Effector CD8-positive, alpha-beta T cell (primary cell): ENCODE results near the gene SLC17A6.

Experiments
- DNase-seq: peaks from one replicate; lab custom pipeline; 2025; lab: John Stamatoyannopoulos, UW
- total RNA-seq, 4 experiments: gene quantifications; one replicate each; lab custom pipeline; 2026; lab: John Stamatoyannopoulos, UW

SLC17A6 gene
- 0 reads per million in 4 experiments for total RNA-seq

GRCh38 chr11:22337596-22338485 is at the start of gene SLC17A6:
TSS of gene SLC17A6 (plus strand) at chr11:22338381. CDS start at chr11:22338534, 153 bp downstream.
- no peak for DNase-seq

- DNase-seq = no peak
Observed at GRCh38 chr11:22302368-22302767, 35.8 kb upstream of the SLC17A6 start.

DNA sequence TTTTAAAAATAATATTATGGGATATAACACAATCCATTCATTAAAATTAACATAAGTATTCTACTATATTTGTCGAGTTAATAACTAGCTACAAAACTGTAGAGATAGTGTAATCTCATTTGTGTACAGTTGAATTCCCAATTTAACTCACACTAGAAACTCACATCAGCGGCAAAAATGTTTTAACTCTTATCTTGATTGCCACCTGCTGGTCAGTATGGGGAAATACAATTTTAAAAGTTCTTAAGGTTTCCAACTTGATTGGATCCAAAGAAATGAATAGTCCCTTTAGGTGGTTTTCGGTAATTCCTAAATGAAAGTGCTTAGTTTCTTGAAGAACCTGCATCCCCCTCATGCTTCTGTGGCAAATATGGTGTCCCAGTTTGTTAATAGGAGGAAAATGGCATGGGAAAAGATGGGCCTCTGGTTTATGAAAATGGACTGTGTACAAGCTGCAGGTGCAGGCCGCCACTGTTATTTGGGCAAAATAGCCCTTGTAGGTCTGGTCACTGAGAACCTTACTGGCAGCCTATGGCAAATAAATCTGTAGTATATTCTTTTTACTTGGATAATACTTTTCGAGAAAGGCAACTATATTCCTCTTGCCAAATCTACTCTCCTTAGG is 33.7 kb upstream of the SLC17A6 start:
- no peak for DNase-seq

DNA sequence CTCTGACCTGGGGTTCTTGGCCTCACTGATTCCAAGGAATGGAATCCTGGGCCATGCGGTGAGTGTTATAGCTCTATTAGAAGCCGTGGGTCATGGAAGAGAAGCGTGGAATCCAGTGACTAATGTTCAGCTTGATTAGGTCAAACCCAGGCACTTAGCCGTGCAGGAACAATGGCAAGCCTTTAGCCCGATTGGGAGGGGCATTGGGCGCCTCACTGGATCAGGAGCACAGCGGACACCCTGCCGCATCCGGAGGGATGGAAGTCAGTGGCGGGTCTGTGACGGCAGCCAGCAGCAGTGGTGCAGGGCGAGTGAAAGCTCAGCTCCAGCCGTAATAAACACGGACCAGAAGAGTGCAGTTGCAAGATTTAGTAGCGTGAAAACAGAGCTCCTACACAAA is 20.5 kb upstream of the SLC17A6 start:
- DNase-seq = no peak

DNA sequence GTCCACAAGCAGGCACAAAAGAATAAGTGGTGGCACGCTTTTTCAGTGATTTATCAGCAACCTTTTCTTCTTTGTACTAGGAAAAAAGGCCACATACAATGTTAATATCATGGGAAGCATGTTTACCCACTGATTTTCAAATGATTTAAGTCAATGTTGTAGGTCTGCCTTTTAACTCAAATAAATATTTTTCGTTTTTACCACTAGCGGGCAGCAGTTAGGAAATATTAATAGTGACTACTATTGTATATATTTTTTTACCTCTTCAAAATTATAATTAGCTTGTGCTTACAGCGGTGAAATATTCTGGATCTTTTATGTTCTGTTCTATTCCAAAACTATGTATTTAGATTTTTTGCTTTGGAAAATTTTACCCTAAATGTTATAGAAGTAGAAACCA is 6.4 kb upstream of the SLC17A6 start:
- no peak for DNase-seq

- DNase-seq = no peak
Observed at GRCh38 chr11:22336587-22336986, 1.6 kb upstream of the SLC17A6 start.

GRCh38 chr11:22339611-22340010 is 1.4 kb downstream of the SLC17A6 start:
- no peak for DNase-seq

DNA sequence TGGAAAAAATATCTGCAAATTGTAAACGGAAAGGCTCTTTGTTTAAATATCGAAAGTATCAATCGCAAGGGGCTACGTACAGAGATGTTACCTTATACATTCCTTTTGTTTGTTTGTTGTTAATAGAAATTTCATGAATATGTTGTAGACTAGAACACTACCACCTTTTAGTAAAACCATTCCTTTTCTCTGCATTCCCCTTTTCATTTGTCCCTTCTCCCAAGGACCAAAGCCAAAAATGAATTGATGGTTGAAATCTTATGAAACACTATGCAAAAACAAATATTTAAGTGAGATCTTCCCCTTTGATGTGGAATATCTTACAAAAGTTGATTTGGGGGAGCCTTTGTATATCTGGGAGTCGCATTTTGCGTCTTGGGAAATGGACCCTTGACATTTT is 2.1 kb downstream of the SLC17A6 start:
- no peak for DNase-seq

GRCh38 chr11:22340701-22341587 is 2.8 kb downstream of the SLC17A6 start:
- DNase-seq = no peak

DNA sequence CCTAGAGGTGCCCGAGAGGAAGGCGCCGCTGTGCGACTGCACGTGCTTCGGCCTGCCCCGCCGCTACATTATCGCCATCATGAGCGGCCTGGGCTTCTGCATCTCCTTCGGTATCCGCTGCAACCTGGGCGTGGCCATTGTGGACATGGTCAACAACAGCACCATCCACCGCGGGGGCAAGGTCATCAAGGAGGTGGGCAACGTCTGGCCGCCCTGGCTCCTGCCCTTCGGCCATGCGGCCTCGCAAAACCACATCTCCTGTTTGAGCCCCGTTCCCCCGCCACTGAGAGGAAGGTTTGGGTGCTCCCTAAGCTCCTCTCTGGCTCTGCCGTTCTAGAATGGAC is 3.4 kb downstream of the SLC17A6 start:
- no peak for DNase-seq

- DNase-seq = no peak
Observed at GRCh38 chr11:22342211-22343031, 4.2 kb downstream of the SLC17A6 start.

DNA sequence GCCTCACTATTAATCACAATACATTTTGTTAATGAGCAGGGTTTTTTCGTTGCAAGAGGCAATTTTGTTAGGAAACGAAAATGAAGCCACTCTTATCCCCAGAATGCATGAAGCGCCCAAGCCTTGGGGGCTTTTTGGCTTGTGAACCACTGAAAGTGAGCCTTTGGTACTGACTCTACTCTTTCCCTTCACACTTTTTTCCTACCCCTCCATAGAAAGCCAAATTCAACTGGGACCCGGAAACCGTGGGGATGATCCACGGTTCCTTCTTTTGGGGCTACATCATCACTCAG is 4.8 kb downstream of the SLC17A6 start:
- DNase-seq = no peak

DNA sequence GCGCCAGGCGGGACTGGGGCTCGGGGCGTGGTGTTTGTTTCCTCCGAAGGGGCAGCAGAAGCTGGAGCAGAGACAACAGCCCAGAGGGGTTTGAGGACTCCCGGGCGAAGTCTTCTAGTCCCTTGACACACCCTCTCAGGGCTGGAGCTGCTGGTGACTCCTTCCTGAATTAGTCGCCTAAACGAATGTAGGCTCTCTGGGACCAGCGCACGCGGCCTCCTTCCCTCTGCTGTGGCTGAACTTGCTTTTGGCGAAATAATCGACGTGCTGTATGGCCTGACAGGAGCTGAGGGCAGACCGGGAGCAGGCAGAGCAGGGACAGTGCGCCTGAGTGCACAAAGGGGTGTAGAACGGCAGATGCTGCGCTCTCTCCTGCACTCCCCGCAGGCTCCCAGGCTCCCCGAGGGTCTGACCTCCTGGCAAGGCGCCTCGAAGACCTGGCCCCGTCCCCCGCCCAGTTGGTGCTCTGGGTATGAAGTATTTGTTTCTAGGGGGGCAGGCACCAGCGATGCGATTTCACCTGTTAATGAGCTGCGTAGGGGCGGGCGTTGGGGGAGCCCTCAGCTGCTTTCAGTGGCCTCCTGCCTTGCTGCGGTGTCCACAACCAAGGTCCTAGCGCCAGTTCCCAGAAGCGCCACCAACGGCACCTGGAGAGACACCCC is 5.3 kb downstream of the SLC17A6 start:
- DNase-seq = no peak

DNA sequence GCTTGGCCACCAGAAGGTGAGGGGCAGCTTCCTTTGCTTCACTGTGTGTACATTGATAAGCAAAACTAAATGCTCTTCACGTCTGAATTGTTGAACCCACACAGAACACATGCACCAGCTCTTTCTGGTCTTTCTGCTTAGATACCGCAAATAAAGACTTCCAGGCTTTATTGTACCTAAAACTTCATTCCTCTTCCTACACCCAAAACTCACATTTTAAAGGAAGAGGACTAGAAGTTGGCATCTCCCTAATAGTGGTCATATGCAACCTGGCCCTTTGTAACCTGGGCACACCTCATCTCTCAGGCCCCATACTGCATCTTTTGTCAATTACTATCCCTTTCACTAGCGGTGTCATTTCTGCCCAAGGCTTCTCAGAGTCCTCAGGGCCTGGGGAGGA is 5.9 kb downstream of the SLC17A6 start:
- DNase-seq = no peak

- no peak for DNase-seq
Observed at GRCh38 chr11:22346282-22346681, 8.1 kb downstream of the SLC17A6 start.

GRCh38 chr11:22347857-22348487 is 9.8 kb downstream of the SLC17A6 start:
- no peak for DNase-seq

DNA sequence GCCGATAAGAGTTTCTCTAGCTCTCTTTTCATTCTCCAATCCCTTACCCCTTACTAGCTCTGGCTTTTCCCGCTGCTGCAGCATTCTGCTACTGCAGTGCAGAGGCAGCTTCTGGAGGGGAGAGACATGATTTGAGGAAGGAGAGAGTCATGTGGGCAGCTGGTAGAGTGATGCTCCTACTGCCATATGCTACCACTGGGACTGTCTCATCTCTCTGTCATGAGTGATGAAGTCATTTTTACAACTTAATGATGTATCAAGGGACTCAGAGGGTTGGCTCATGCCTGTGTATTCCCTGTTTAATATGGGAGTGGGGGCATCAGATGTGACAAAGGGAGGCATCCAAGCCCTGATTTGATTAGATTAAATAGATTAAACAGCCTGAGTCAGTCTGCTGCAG is 11.3 kb downstream of the SLC17A6 start:
- no peak for DNase-seq

DNA sequence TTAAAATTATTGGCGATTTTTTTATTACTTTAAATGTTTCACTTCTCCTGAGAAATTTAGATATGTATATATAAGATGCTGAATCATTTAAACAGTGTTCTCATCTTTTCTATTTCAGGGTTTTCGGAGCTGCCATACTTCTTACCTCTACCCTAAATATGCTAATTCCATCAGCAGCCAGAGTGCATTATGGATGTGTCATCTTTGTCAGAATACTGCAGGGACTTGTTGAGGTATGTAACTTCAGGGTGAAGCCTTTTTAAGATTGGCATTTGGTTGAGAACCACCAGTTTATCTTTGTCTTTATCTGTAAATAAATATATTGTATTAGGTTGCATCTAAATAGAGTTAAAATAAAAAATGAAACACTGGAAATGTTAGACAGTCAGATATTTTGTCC is 21.1 kb downstream of the SLC17A6 start:
- no peak for DNase-seq

DNA sequence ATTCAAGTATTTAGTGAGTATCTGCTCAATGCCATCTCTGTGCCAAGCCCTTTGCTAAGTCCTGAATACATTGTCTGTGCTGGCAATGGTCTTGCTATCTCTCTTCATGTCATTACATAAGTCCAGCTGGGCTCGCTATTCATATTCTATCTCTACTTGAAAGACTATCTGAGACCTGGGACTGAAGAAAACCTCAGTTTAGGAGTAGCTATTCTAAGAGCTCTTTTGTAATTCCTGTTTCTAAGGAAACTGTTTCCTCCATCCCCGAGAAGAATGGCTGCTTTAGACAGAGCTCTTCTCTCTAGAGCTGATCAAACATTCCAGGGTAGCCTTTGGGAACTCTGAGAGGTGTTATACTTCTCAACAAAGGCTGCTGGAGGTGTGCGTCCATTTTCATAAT is 33.0 kb downstream of the SLC17A6 start:
- DNase-seq = no peak

GRCh38 chr11:22387126-22387525 is 48.9 kb downstream of the SLC17A6 start:
- DNase-seq = no peak
